Suprapubic skin (tissue), 4 donors: ENCODE measurements around the gene PTPN20. TPM values are rescaled to one million over a fixed set of nuclear protein-coding genes. Genes with fewer than 3 reads are reported as not detected.

Experiments
- DNase-seq, 2 donors: peaks; one replicate each; pipeline ENCODE4 v3.0.0-alpha.2; 2019; ENCODE audit warnings: low spot score in 2 of 2
- H3K27ac ChIP-seq: fragments of 200-600 bp; sonication (generic); one replicate; pipeline ENCODE4 v1.5.1; 2019
- H3K27me3 ChIP-seq: fragments of 200-600 bp; sonication (generic); one replicate; pipeline ENCODE4 v1.5.1; 2019
- H3K36me3 ChIP-seq: fragments of 200-600 bp; sonication (generic); one replicate; pipeline ENCODE4 v1.5.1; 2019
- H3K4me1 ChIP-seq: fragments of 200-600 bp; sonication (generic); one replicate; pipeline ENCODE4 v1.5.1; 2019
- H3K4me3 ChIP-seq: fragments of 200-600 bp; sonication (generic); one replicate; pipeline ENCODE4 v1.5.1; 2019; ENCODE audit warnings: mild to moderate bottlenecking
- H3K9me3 ChIP-seq: fragments of 200-600 bp; sonication (generic); one replicate; pipeline ENCODE4 v1.5.1; 2019
- CTCF ChIP-seq, 2 donors: fragments of 200-600 bp in 1 of 2; fragments of 450-650 bp in 1 of 2; sonication (generic) in 1 of 2; IDR thresholded peaks; one replicate each; pipeline ENCODE4 v1.5.1; 2016 to 2019; ENCODE audit warnings: antibody characterized with exemption in 2 of 2, mild to moderate bottlenecking in 1 of 2, moderate library complexity in 1 of 2
- EP300 ChIP-seq: sonication (generic); formaldehyde crosslinking; IDR thresholded peaks from one replicate; pipeline ENCODE4 v1.6.1; 2017; ENCODE audit warnings: antibody characterized with exemption
- POLR2A ChIP-seq, 2 donors: fragments of 450-650 bp; IDR thresholded peaks; one replicate each; pipeline ENCODE4 v1.6.1; 2017; ENCODE audit warnings: antibody characterized with exemption in 2 of 2, mild to moderate bottlenecking in 2 of 2, moderate library complexity in 2 of 2
- POLR2AphosphoS5 ChIP-seq, 3 donors: sonication (generic); formaldehyde crosslinking; IDR thresholded peaks; one replicate each; pipeline ENCODE4 v1.6.1; 2017; ENCODE audit warnings: antibody characterized with exemption in 3 of 3
- WGBS: methylation state at CpG from one replicate; pipeline ENCODE4 v1.1.5; 2018; 5-methylcytosine and 5-hydroxymethylcytosine counted together
- total RNA-seq, 4 donors: library from RNA; depleted of rRNA; stranded (reverse); fragments of >200 nt; gene quantifications; one replicate each; pipeline ENCODE4 v1.1.0, GENCODE V29; 2016

The PTPN20 gene
- total RNA-seq, 4 donors from 2014 or later: 3.2 to 11.5 (median 6.4) TPM

DNA sequence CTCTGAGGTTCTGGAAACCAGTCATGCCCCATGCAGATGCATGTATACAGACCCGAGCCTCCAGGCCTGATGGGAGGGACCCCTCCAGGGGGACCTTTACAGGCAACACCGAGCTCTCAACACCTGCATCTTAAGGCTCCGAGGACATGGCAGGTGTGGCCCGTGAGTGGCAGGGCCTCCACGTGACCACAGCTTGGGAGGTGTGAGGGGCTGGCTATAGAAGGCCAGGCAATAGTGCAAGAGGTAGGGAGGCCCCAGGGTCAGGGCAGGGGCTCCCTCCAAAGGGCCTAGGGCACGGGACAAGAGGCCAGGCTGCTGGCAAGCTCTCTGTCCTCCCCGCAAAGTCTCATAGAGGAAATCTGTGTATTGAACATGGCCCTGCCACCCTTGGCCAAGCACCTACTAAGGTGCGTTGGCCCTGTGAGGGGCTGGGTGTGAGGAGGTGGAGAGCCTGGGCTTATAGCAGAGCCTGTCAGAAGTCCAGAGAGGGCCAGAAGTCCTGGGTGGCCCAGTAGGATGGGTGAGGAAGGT is 134.2 kb downstream of the PTPN20 start:
- Histone ChIP-seq H3K27me3 (no peaks in the 10 kb centered on the region), H3K36me3 (no peaks in the 10 kb centered on the region), H3K4me1 (no peaks in the 10 kb centered on the region), H3K9me3 (no peaks in the 10 kb centered on the region), H3K27ac (no peak overlapping the region), H3K4me3 (no peak overlapping the region)
- TF ChIP-seq POLR2A (IDR thresholded peaks at IDR 0.05) (no peak), POLR2AphosphoS5 (IDR thresholded peaks at IDR 0.05) (no peak), CTCF (IDR thresholded peaks at IDR 0.05) (no peak), EP300 (no peak)
- WGBS: 86% methylated on average over 4 of the region's 8 CpGs
- DNase-seq: no peak

- Histone ChIP-seq H3K9me3 (no peaks in the 10 kb centered on the region), H3K4me1 (no peaks in the 10 kb centered on the region), H3K4me3 (no peak overlapping the region), H3K27ac (no peak overlapping the region), H3K27me3 (no peaks in the 10 kb centered on the region), H3K36me3 (no peaks in the 10 kb centered on the region)
- WGBS: 93% methylated on average over 7 of the region's 20 CpGs
- TF ChIP-seq CTCF (IDR thresholded peaks at IDR 0.05): no peak
- TF ChIP-seq EP300: no peak
- no peak for TF ChIP-seq POLR2A (IDR thresholded peaks at IDR 0.05)
- TF ChIP-seq POLR2AphosphoS5 (IDR thresholded peaks at IDR 0.05): no peak
- DNase-seq: peak; percentile 44 to 73
Measured at GRCh38 chr10:47046321-47047126, 135.3 kb downstream of the PTPN20 start.

GRCh38 chr10:47047127-47047504 is 135.9 kb downstream of the PTPN20 start:
- peak in 1 of 2 donors; percentile 64 for DNase-seq
- Histone ChIP-seq H3K27ac (no peak overlapping the region), H3K9me3 (no peaks in the 10 kb centered on the region), H3K36me3 (no peaks in the 10 kb centered on the region), H3K27me3 (no peaks in the 10 kb centered on the region), H3K4me3 (no peak overlapping the region), H3K4me1 (no peaks in the 10 kb centered on the region)
- 77% methylated on average over 5 of the region's 5 CpGs for WGBS
- no peak for TF ChIP-seq CTCF (IDR thresholded peaks at IDR 0.05)
- TF ChIP-seq EP300: no peak
- no peak for TF ChIP-seq POLR2AphosphoS5 (IDR thresholded peaks at IDR 0.05)
- no peak for TF ChIP-seq POLR2A (IDR thresholded peaks at IDR 0.05)

GRCh38 chr10:47047577-47048525 is 136.6 kb downstream of the PTPN20 start:
- no peak overlapping the region for H3K4me3 ChIP-seq
- 57% methylated on average over 15 of the region's 15 CpGs for WGBS
- TF ChIP-seq EP300 (no peak), POLR2AphosphoS5 (IDR thresholded peaks at IDR 0.05) (no peak), POLR2A (IDR thresholded peaks at IDR 0.05) (no peak), CTCF (IDR thresholded peaks at IDR 0.05) (peak; percentile 71 to 84)
- DNase-seq: peak; percentile 85 to 86
- no peaks in the 10 kb centered on the region for H3K4me1 ChIP-seq
- no peak overlapping the region for H3K27ac ChIP-seq
- H3K9me3 ChIP-seq: no peaks in the 10 kb centered on the region
- H3K27me3 ChIP-seq: no peaks in the 10 kb centered on the region
- no peaks in the 10 kb centered on the region for H3K36me3 ChIP-seq

DNA sequence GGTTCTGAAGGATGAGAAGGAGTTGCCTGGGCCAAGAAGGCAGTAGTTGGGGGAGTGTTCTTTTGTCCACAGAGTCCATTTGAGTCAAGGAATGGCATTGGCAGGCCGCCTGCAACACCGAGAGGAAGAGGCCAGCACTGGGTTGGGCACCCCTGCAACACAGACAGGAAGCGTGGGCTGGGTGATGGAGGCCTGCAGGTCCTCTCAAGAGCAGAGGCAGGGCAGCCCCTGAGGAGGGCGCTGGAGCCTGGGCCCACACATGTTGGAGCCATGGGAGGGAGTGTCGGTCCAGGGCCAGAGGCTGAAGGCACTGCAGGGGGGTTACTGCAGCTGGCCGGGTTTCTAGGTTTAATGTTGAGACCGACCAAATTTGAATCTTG is 137.3 kb downstream of the PTPN20 start:
- Histone ChIP-seq H3K27me3 (no peaks in the 10 kb centered on the region), H3K9me3 (no peaks in the 10 kb centered on the region), H3K36me3 (no peaks in the 10 kb centered on the region), H3K27ac (no peak overlapping the region), H3K4me1 (no peaks in the 10 kb centered on the region), H3K4me3 (no peak overlapping the region)
- no peak for DNase-seq
- TF ChIP-seq EP300 (no peak), CTCF (IDR thresholded peaks at IDR 0.05) (no peak), POLR2A (IDR thresholded peaks at IDR 0.05) (no peak), POLR2AphosphoS5 (IDR thresholded peaks at IDR 0.05) (no peak)
- WGBS: 79% methylated on average over 5 of the region's 7 CpGs
